G401 (cell line): ENCODE results near the gene MTA1. TPM values are rescaled to one million over a fixed set of nuclear protein-coding genes. Genes with fewer than 3 reads are reported as not detected.
A peak's percentile ranks its signal among the peaks of the same experiment; 100 is the strongest.

Experiments used
- DNase-seq: peaks from one replicate; pipeline ENCODE4 v3.0.0-alpha.2; 2015; ENCODE audit warnings: low spot score
- in situ Hi-C: cut with HindIII; loops from 2 replicates; pipeline ENCODE4 v1.10.0; 2016; ENCODE audit warnings: low sequenced_read_pairs, mixed read lengths
- total RNA-seq: library from RNA; depleted of rRNA; stranded (reverse); fragments of >200 nt; shearing (Covaris generic); gene quantifications from 2 replicates; pipeline ENCODE4 v1.2.3, GENCODE V29; 2014

Gene MTA1
- total RNA-seq, 1 experiment from 2014 or later, result 55.1 TPM

DNA sequence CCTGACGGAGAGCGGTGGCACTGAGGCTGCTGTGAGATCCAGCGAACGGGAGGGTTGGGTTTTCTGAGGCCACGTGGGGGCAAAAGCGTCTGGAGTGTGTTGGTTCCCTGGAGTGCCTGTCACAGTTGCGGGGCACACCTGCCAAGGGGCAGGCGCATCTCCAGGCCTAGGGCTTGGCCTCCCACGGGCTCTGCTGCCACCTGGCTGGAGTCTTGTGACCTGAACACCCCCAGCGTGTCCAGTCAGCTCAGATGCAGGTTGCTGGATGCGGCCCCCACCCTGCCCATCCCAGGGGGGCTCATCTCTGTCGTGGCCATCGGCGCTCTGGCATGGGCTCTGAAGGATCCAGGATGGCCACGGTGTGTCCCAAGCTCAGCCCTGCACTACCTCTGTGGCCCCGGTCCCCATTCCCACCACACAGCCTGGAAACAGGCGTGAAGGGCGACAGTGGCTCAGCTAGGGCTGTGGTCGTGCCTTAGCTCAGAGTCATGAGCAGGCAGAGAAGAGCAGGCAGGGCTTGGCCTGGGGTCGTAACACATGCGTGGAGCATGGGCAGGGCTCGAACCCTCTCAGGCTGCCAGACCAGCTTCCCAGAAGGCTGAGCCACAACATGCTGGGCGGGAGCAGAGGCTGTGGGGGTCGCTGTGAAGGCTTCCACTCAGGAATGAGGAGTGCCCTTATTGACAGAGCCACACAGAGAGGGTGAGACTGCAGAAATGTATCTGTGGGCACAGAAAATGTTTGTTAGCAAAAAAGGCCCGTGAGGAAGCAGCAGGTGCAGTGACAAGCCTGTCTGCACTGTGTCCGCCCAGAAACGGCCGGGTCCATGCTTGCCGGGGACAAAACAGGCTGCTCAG, 31.5 kb downstream of the MTA1 start:
- no peak for DNase-seq
- in situ Hi-C loops, result no loop called here

DNA sequence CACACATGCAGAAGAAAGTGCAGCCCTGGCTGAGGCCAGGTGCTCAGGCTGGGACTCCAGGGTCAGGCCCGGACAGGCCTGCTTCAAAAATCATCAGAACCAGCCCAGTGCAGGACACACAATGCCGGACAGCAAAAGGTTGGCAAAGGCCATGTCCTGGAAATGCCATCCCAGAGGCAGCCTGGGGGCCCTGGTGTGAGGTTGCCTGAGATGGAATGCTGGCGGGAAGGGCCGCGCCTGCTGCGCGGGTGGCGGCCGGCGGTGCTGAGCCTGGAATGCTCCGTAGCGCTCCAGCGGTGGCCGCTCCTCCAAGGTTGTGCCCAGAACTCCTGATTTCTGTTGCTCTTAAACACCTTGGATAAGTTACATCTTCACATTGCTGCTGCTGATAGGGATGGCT, 33.3 kb downstream of the MTA1 start:
- in situ Hi-C loops, result no loop called here
- DNase-seq, result no peak

DNA sequence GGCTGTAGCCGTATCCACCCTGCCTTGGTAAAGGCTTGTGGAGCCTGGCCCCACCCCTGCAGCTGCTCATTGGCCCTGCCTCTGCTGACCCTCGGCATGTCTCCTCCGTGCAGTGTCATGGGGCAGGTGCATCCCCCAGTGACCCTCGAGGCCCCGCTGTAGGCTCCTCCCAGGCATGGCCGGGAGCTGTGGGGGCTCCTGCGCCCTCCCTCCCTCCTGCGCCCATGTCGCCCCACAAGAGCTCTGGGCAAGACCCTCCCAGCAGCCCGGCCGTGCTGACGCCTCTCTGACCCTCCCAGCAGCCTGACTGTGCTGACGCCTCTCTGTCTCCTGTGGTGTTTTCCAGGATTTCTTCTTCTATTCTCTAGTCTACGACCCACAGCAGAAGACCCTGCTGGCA, 34.2 kb downstream of the MTA1 start:
- DNase-seq, result no peak
- in situ Hi-C loops, result no loop called here

- in situ Hi-C loops, result no loop called here
- no peak for DNase-seq
Measured at GRCh38 chr14:105455086-105455640, 35.5 kb downstream of the MTA1 start.

- in situ Hi-C loops, result no loop called here
- DNase-seq, result no peak
Measured at GRCh38 chr14:105455766-105456660, 36.4 kb downstream of the MTA1 start.

GRCh38 chr14:105456736-105457617, 37.4 kb downstream of the MTA1 start:
- DNase-seq, result no peak
- in situ Hi-C loops, result no loop called here

DNA sequence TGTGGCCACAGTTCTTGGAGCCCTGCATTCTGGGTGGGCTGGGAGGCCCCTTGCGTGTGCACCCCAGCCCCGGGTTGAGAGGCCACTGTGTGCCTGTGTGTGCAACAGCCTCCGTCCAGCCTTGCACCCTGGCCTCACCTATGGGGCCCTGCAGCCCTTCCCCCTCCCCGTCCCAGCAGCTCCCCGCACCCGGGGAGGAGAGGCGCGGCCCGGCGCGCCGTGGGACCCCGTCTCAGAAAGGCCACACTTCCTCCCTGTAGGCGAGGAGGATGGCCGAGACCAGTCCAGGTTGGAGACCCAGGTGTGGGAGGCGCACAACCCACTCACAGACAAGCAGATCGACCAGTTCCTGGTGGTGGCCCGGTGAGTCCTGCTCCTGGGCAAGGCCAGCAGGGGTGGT, 38.4 kb downstream of the MTA1 start:
- no peak for DNase-seq
- in situ Hi-C loops, result no loop called here

DNA sequence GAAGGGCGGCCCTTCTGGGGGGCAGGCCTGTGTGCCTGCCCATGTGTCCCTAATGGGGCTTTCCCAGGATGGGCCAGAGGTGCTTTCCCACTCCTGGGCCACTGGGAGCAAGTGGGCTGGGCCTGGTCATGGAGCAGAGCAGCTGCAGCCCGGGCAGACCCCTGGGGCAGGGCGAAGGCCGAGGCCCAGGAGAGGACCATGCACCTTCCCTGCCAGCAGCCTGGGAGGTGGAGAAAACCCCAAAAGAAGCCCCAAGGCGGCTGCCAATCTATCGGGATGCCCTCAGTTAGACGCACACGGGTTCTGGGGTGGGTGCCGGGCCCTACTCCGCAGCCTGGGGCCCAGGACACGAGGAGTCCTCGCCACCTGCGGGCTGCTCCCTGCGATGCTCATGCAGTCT, 38.9 kb downstream of the MTA1 start:
- in situ Hi-C loops, result no loop called here
- DNase-seq, result no peak

DNA sequence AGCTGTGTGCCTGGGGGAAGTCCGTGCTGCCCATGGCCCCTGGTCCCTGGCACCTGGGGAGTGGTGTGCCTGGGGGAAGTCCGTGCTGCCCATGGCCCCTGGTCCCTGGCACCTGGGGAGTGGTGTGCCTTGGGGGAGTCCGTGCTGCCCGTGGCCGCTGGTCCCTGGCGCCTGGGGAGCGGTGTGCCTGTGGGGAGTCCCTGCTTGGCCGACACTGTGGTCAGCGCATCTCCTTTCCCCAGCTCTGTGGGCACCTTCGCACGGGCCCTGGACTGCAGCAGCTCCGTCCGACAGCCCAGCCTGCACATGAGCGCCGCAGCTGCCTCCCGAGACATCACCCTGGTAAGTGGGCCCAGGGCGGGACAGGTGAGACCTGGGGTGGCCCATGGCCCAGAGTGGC, 40.5 kb downstream of the MTA1 start:
- no peak for DNase-seq
- in situ Hi-C loops, result no loop called here

- DNase-seq, result no peak
- in situ Hi-C loops, result no loop called here
Measured at GRCh38 chr14:105460616-105461015, 41.0 kb downstream of the MTA1 start.

DNA sequence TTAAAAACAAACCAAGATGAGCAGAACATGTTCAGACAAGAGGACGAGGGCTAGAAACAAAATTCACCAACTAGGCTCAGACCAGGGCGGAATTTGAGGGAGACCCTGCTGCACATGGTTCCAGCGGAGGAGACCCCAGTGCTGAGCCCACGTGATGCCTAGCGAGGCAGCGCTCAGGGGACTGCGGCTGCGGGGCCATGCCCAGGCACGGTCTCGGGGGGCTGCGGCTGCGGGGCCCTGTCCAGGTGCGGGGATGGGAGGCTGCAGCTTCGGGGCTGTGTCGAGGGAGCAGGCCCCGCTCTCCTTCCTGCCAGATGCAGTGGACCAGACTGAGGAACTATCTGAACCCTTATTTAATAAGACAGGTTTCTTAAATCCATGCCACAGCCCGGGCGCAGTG, 42.3 kb downstream of the MTA1 start:
- no peak for DNase-seq
- in situ Hi-C loops, result no loop called here

GRCh38 chr14:105464501-105464900, 44.9 kb downstream of the MTA1 start:
- in situ Hi-C loops, result no loop called here
- DNase-seq, result no peak

DNA sequence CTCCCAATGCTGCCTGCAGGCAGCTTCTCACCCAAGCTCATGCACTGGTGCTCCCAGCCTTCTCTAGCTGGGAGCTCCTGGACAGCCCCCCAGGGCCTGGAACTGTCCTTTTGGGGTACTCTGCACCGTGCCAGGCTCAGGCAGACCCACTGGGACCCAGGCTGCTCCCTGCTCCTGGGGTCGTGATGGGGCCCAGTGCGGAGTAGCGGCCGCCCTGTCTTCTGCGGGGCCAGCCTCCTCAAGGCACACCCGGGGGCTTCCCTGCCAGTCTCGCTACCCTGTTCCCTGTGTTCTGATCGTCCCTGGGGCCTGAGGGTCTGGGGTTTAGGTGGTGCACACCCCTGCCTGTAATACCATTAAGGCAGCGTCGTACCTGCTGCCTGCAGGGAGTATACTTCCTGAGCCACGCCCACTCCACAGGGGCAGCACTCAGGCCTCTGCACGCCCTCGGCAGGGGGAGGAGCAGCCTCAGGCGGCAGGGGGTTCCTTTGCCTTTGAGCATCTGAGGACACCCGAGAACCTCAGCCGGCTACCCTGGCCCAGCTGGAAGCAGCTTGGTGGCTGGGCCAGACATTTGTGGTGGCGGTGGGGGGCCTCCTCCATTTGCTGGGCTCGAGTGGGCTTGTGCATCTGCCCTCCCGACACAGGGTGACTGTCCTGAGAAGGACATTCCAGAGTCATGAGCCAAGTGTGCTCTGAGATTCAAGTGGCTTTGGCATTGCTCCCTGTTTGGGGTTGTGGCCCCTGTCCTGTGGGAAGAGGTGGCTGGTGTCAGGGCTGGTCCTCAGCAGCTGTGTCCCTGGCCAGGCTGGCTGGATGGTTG, 45.8 kb downstream of the MTA1 start:
- no peak for DNase-seq

DNA sequence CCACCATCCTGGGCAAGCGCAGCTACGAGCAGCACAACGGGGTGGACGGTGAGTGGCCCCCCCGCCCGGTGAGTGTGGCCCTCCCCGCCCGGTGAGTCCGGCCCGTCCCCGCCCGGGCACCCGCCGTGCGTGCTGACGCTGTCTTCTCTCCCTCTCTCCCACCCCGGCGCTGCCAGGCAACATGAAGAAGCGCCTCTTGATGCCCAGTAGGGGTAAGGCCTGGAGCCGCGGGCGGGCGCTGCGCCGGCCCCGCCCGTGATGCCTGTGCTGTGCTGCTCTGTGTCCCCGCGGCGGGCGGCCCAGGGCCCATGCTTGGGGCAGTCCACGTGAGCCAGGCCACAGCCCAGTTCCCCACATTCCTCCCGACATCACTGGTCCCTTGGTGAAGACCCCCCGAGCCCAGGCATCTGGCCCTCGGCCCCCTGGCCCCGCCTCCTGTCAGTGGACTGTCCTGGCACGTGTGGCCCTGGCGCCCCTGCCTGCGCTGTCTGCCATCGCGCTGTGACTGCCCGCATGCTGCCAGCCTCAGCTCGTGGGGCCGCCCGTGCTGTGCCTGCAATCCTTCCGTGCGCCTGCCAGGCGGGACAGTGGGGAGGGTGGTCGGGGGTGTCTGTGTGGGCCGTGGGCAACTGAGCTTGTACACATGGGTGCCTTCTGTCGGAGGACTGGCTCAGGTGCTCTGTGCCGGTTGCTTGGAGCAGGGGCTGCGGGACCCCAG, 47.1 kb downstream of the MTA1 start:
- peak; percentile 17 for DNase-seq

More for the DNA sequence above, 45.8 kb downstream of the MTA1 start:
- in situ Hi-C loops, result no loop called here

DNA sequence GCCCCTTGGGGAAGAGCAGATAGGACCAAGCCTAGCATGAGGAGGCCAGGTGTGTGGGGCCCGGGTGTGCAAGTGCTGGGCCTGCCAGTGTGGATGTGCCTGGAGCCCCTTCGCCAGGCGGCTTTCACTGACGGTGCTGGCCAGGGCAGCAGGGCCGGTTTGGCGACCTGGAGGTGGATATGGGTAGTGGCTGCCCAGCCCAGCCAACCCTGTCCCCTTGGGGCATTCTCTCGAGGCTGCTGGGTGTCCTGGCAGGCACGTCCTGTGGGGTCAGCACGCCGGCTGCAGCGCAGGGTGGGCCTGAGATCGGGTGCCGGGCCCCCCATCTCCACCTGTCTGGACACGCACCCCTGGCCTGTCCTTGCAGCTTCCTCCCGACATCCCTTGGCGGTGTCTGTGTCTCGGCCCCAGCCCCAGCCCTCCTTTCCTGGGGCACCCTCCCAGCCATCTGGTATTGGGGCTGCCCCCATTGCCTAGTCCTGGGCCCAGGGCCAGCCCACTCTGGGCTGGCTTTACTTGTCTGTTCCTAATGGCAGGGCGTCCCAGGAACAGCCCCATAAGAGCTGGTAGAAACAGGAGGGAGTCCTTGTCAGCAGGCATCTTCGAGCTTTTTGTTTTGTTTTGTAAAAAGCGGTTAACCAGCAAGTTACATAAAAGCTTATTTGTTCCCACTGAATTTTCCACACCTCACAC, 47.8 kb downstream of the MTA1 start:
- in situ Hi-C loops, result no loop called here
- peak; percentile 63 for DNase-seq

More for the DNA sequence above, 47.1 kb downstream of the MTA1 start:
- in situ Hi-C loops, result no loop called here

DNA sequence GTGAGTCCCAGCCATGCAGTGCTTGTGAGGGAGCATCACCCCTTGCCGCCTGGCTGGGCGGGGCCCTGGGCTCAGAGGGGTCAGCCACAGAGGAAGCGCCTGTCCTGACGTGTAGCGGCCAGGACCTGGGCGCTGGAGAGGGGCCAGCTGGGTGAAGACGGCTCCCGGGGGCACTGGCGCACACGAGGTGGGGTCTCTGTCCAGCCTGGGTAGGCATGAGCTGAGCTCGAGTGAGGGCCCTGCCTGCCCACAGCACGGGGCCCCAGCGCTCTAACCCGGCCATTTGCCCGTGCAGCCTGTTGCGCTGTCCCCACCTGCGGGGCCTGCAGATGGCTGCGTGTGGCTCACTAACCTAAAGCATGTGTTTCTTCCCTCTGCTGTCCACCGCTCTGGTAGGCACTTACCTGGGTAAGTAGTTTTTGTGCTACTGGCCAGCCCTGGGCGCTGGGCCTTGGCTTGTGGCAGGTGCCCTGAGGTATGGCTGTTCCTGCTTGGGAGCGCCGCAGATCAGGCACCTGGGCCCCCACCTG, 48.4 kb downstream of the MTA1 start:
- DNase-seq, result peak; percentile 89
- in situ Hi-C loops, result no loop called here
